H1 (cell line): Measurements from ENCODE around the gene ARHGAP25. TPM values are rescaled to one million over a fixed set of nuclear protein-coding genes. Genes with fewer than 3 reads are reported as not detected.

Source experiments
- SP2 ChIP-seq: IDR thresholded peaks from 2 replicates; pipeline ENCODE4 v1.6.1; 2012; ENCODE audit warnings: mild to moderate bottlenecking, low read length, inconsistent platforms
- polyA plus RNA-seq, 7 experiments: library from polyadenylated mRNA; depleted of rRNA in 3 of 7; stranded (reverse) in 5 of 7; unstranded in 2 of 7; fragments of >200 nt in 5 of 7; fragments of 200-250 nt in 2 of 7; gene quantifications; 1 replicate in 5 of 7; 2 replicates in 1 of 7; 4 replicates in 1 of 7; pipeline versions ENCODE4 v1.2.1 to v1.2.3, GENCODE V29; 2011 to 2013; ENCODE audit warnings: missing spikeins in 2 of 7, mixed read lengths in 2 of 7
- total RNA-seq: library from RNA; stranded (reverse); fragmentation: NEBNext Ultra II Directional; extraction: Animal tissue kit (Norgen Biotek cat#: 25700); gene quantifications from 2 replicates; pipeline ENCODE4 v1.2.1, GENCODE V29; 2021

Gene ARHGAP25
- total and polyA plus RNA-seq, 2 of the 8 experiments (the other 6 are each of a cell fraction or from before 2014, with no cell fraction given): 1.00 to 1.2 TPM

- no peak for TF ChIP-seq SP2
These were observed 42.1 kb upstream of the ARHGAP25 start (continued) for GRCh38 chr2:68692511-68692910.
